Activated CD8-positive, alpha-beta T cell treated with anti-CD3 and anti-CD28 coated beads, Interleukin-2, amount 10 ng/mL, durations not matched to agents 7 days and 5 days (primary cell): ENCODE measurements around the gene ACO1. TPM values are rescaled to one million over a fixed set of nuclear protein-coding genes. Genes with fewer than 3 reads are reported as not detected.
A peak's percentile ranks its signal among the peaks of the same experiment; 100 is the strongest.

Experiments used
- ATAC-seq: fragments of 150-1000 bp; cut with Tn5 transposase; one replicate; pipeline ENCODE4 v1.10.0; 2021; ENCODE audit warnings: moderate library complexity
- CTCF ChIA-PET: fragments of 350-600 bp; sonication (Branson Sonifier 250); formaldehyde crosslinking; loops from one replicate; lab custom pipeline; 2021; ENCODE audit warnings: antibody characterized with exemption; lab: Charles Lee
- POLR2A ChIA-PET: fragments of 350-600 bp; sonication (Branson Sonifier 250); formaldehyde crosslinking; loops from one replicate; lab custom pipeline; 2021; ENCODE audit warnings: antibody characterized with exemption; lab: Charles Lee
- DNase-seq: peaks from one replicate; pipeline ENCODE4 v3.0.0-alpha.2; 2020
- H3K27ac Mint-ChIP-seq: one replicate; pipeline ENCODE4 v1.8.0; 2021; ENCODE audit warnings: mild to moderate bottlenecking, mixed read lengths
- H3K27me3 Mint-ChIP-seq: one replicate; pipeline ENCODE4 v1.8.0; 2021; ENCODE audit warnings: low read depth, mixed read lengths
- H3K36me3 Mint-ChIP-seq: one replicate; pipeline ENCODE4 v1.8.0; 2021; ENCODE audit warnings: low read depth, mixed read lengths
- H3K4me1 Mint-ChIP-seq: one replicate; pipeline ENCODE4 v1.8.0; 2021; ENCODE audit warnings: low read depth, mixed read lengths
- H3K4me3 Mint-ChIP-seq: one replicate; pipeline ENCODE4 v1.8.0; 2021; ENCODE audit warnings: mild to moderate bottlenecking, mixed read lengths
- H3K9me3 Mint-ChIP-seq: one replicate; pipeline ENCODE4 v1.8.0; 2022; ENCODE audit warnings: mixed read lengths; ENCODE audit not compliant: insufficient read depth
- total RNA-seq, 2 experiments: library from RNA; stranded (reverse); gene quantifications; one replicate each; pipeline ENCODE4 v1.2.3, GENCODE V29; 2021

ACO1 gene
- total RNA-seq, 2 experiments from 2014 or later, result 8.6 to 8.8 TPM

- Mint-ChIP-seq H3K36me3 (peaks cover 33% of the 10 kb centered on the region), H3K4me1 (no peaks in the 10 kb centered on the region), H3K4me3 (no peak overlapping the region), H3K9me3 (no peaks in the 10 kb centered on the region), H3K27me3 (no peaks in the 10 kb centered on the region), H3K27ac (no peak overlapping the region)
- no peak for ATAC-seq
- no peak for DNase-seq
- CTCF ChIA-PET, result no interaction called here
- POLR2A ChIA-PET, result no interaction called here
These were observed 71.3 kb downstream of the ACO1 start for GRCh38 chr9:32455738-32456137.

GRCh38 chr9:32456564-32456963 lies 72.1 kb downstream of the ACO1 start:
- POLR2A ChIA-PET, result no interaction called here
- Mint-ChIP-seq H3K4me1 (no peaks in the 10 kb centered on the region), H3K27me3 (no peaks in the 10 kb centered on the region), H3K9me3 (no peaks in the 10 kb centered on the region), H3K4me3 (no peak overlapping the region), H3K27ac (no peak overlapping the region), H3K36me3 (peaks cover 31% of the 10 kb centered on the region)
- CTCF ChIA-PET, result no interaction called here
- DNase-seq, result no peak
- ATAC-seq, result no peak

GRCh38 chr9:32463500-32464293 lies 79.3 kb downstream of the ACO1 start:
- H3K4me3 Mint-ChIP-seq, result no peak overlapping the region
- CTCF ChIA-PET, result interaction anchor here (1.1 to 2.1 kb wide), 2 partner anchors 84 to 116 kb away, joined by 4 to 10 read pairs; no protein-coding TSS in a partner anchor
- H3K9me3 Mint-ChIP-seq, result no peaks in the 10 kb centered on the region
- no peak for ATAC-seq
- H3K27me3 Mint-ChIP-seq, result no peaks in the 10 kb centered on the region
- DNase-seq, result no peak
- POLR2A ChIA-PET, result no interaction called here
- H3K27ac Mint-ChIP-seq, result no peak overlapping the region
- no peaks in the 10 kb centered on the region for H3K4me1 Mint-ChIP-seq
- peaks cover 49% of the 10 kb centered on the region for H3K36me3 Mint-ChIP-seq

GRCh38 chr9:32468740-32469139 lies 84.3 kb downstream of the ACO1 start:
- Mint-ChIP-seq H3K36me3 (peaks cover 62% of the 10 kb centered on the region), H3K27me3 (no peaks in the 10 kb centered on the region), H3K4me1 (no peaks in the 10 kb centered on the region), H3K9me3 (no peaks in the 10 kb centered on the region), H3K4me3 (no peak overlapping the region), H3K27ac (no peak overlapping the region)
- DNase-seq (no peak), ATAC-seq (no peak)
- POLR2A ChIA-PET, result no interaction called here
- CTCF ChIA-PET, result interaction anchor here (1.0 to 1.7 kb wide), 2 partner anchors 10 to 90 kb away, joined by 5 to 9 read pairs; no protein-coding TSS in a partner anchor

GRCh38 chr9:32472344-32472743 lies 87.9 kb downstream of the ACO1 start:
- ChIA-PET CTCF (no interaction called here), POLR2A (no interaction called here)
- Mint-ChIP-seq H3K4me1 (no peaks in the 10 kb centered on the region), H3K9me3 (no peaks in the 10 kb centered on the region), H3K27me3 (no peaks in the 10 kb centered on the region), H3K4me3 (no peak overlapping the region), H3K36me3 (peaks cover 63% of the 10 kb centered on the region), H3K27ac (no peak overlapping the region)
- no peak for ATAC-seq
- no peak for DNase-seq

GRCh38 chr9:32483343-32483742 lies 98.9 kb downstream of the ACO1 start:
- CTCF ChIA-PET, result no interaction called here
- POLR2A ChIA-PET, result no interaction called here
- Mint-ChIP-seq H3K4me3 (no peak overlapping the region), H3K9me3 (no peaks in the 10 kb centered on the region), H3K27me3 (no peaks in the 10 kb centered on the region), H3K36me3 (peaks cover 56% of the 10 kb centered on the region), H3K4me1 (no peaks in the 10 kb centered on the region), H3K27ac (no peak overlapping the region)
- no peak for DNase-seq
- ATAC-seq, result no peak

- H3K36me3 Mint-ChIP-seq, result peaks cover 60% of the 10 kb centered on the region
- POLR2A ChIA-PET, result no interaction called here
These were observed 102.6 kb downstream of the ACO1 start for GRCh38 chr9:32486839-32487562.

GRCh38 chr9:32487981-32488380 lies 103.5 kb downstream of the ACO1 start:
- no peak overlapping the region for H3K27ac Mint-ChIP-seq
- no peaks in the 10 kb centered on the region for H3K9me3 Mint-ChIP-seq
- no peak overlapping the region for H3K4me3 Mint-ChIP-seq
- no peaks in the 10 kb centered on the region for H3K4me1 Mint-ChIP-seq
- CTCF ChIA-PET, result interaction anchor here (2.0 kb wide), 1 partner anchor 8 kb away, joined by 5 read pairs; no protein-coding TSS in a partner anchor
- ATAC-seq (no peak), DNase-seq (no peak)
- H3K36me3 Mint-ChIP-seq, result peaks cover 62% of the 10 kb centered on the region
- POLR2A ChIA-PET, result no interaction called here
- H3K27me3 Mint-ChIP-seq, result no peaks in the 10 kb centered on the region

More at GRCh38 chr9:32486839-32487562, 102.6 kb downstream of the ACO1 start:
- peak overlapping the region; percentile 1 for H3K27ac Mint-ChIP-seq
- H3K4me1 Mint-ChIP-seq, result no peaks in the 10 kb centered on the region
- no peaks in the 10 kb centered on the region for H3K27me3 Mint-ChIP-seq
- no peaks in the 10 kb centered on the region for H3K9me3 Mint-ChIP-seq
- CTCF ChIA-PET, result no interaction called here
- H3K4me3 Mint-ChIP-seq, result no peak overlapping the region
- DNase-seq (no peak), ATAC-seq (no peak)

- ChIA-PET CTCF (interaction anchor here (1.0 kb wide), 1 partner anchor 89 kb away, joined by 3 read pairs; no protein-coding TSS in a partner anchor), POLR2A (no interaction called here)
- DNase-seq, result no peak
- Mint-ChIP-seq H3K4me3 (no peak overlapping the region), H3K27me3 (no peaks in the 10 kb centered on the region), H3K4me1 (no peaks in the 10 kb centered on the region), H3K9me3 (no peaks in the 10 kb centered on the region), H3K36me3 (peaks cover 56% of the 10 kb centered on the region), H3K27ac (no peak overlapping the region)
- ATAC-seq, result no peak
These were observed 106.2 kb downstream of the ACO1 start for GRCh38 chr9:32490601-32491000.

- H3K27ac Mint-ChIP-seq, result no peak overlapping the region
- ChIA-PET POLR2A (no interaction called here), CTCF (no interaction called here)
- no peaks in the 10 kb centered on the region for H3K9me3 Mint-ChIP-seq
- no peaks in the 10 kb centered on the region for H3K27me3 Mint-ChIP-seq
- peaks cover 57% of the 10 kb centered on the region for H3K36me3 Mint-ChIP-seq
- ATAC-seq, result no peak
- no peak overlapping the region for H3K4me3 Mint-ChIP-seq
- DNase-seq, result no peak
- H3K4me1 Mint-ChIP-seq, result peaks cover 5% of the 10 kb centered on the region
These were observed 113.5 kb downstream of the ACO1 start for GRCh38 chr9:32497921-32498320.

GRCh38 chr9:32500768-32501167 lies 116.3 kb downstream of the ACO1 start:
- Mint-ChIP-seq H3K36me3 (peaks cover 49% of the 10 kb centered on the region), H3K4me3 (no peak overlapping the region), H3K9me3 (no peaks in the 10 kb centered on the region), H3K4me1 (peaks cover 5% of the 10 kb centered on the region), H3K27me3 (no peaks in the 10 kb centered on the region), H3K27ac (no peak overlapping the region)
- CTCF ChIA-PET, result no interaction called here
- no peak for DNase-seq
- POLR2A ChIA-PET, result no interaction called here
- ATAC-seq, result no peak

- ChIA-PET POLR2A (no interaction called here), CTCF (no interaction called here)
- ATAC-seq, result no peak
- Mint-ChIP-seq H3K27me3 (no peaks in the 10 kb centered on the region), H3K4me1 (peaks cover 5% of the 10 kb centered on the region), H3K36me3 (peaks cover 39% of the 10 kb centered on the region), H3K9me3 (no peaks in the 10 kb centered on the region), H3K4me3 (no peak overlapping the region), H3K27ac (no peak overlapping the region)
- no peak for DNase-seq
These were observed 117.4 kb downstream of the ACO1 start for GRCh38 chr9:32501868-32502267.
